H9 (cell line): Measurements from ENCODE around the gene POR. TPM values are rescaled to one million over a fixed set of nuclear protein-coding genes. Genes with fewer than 3 reads are reported as not detected.

Experiments
- DNase-seq: peaks from one replicate; pipeline ENCODE4 v3.0.0-alpha.2; 2017
- H2AFZ ChIP-seq: one replicate; pipeline ENCODE4 v1.6.1; 2013; ENCODE audit warnings: mild to moderate bottlenecking, low read length, control low read depth, moderate library complexity
- H2AK5ac ChIP-seq: 2 replicates; pipeline ENCODE4 v1.6.1; 2013; ENCODE audit warnings: low read length, control low read depth, mixed read lengths; ENCODE audit not compliant: insufficient read length
- H2BK120ac ChIP-seq: one replicate; pipeline ENCODE4 v1.6.1; 2013; ENCODE audit warnings: low read depth, mild to moderate bottlenecking, low read length, control low read depth, inconsistent platforms; ENCODE audit not compliant: poor library complexity, severe bottlenecking
- H2BK12ac ChIP-seq: 2 replicates; pipeline ENCODE4 v1.6.1; 2013; ENCODE audit warnings: low read length, control low read depth, mixed read lengths, low read depth; ENCODE audit not compliant: insufficient read length
- H2BK15ac ChIP-seq: 2 replicates; pipeline ENCODE4 v1.6.1; 2013; ENCODE audit warnings: low read depth, low read length, control low read depth
- H2BK20ac ChIP-seq: one replicate; pipeline ENCODE4 v1.6.1; 2013; ENCODE audit warnings: low read depth, mild to moderate bottlenecking, low read length, control low read depth, inconsistent platforms; ENCODE audit not compliant: poor library complexity, severe bottlenecking
- H2BK5ac ChIP-seq: 2 replicates; pipeline ENCODE4 v1.6.1; 2013; ENCODE audit warnings: low read length, control low read depth, mixed read lengths; ENCODE audit not compliant: insufficient read length
- H3K14ac ChIP-seq: 2 replicates; pipeline ENCODE4 v1.6.1; 2013; ENCODE audit warnings: low read length, control low read depth; ENCODE audit not compliant: insufficient read depth
- H3K18ac ChIP-seq: 2 replicates; pipeline ENCODE4 v1.6.1; 2013; ENCODE audit warnings: low read depth, mild to moderate bottlenecking, mixed read lengths, low read length, control low read depth; ENCODE audit not compliant: insufficient read length
- H3K23ac ChIP-seq: 2 replicates; pipeline ENCODE4 v1.6.1; 2013; ENCODE audit warnings: low read length, control low read depth, mixed read lengths, low read depth; ENCODE audit not compliant: insufficient read length
- H3K23me2 ChIP-seq: 2 replicates; pipeline ENCODE4 v1.6.1; 2013; ENCODE audit warnings: low read depth, mild to moderate bottlenecking, mixed read lengths, low read length, control low read depth; ENCODE audit not compliant: insufficient read length, poor library complexity, severe bottlenecking
- H3K27ac ChIP-seq: 2 replicates; pipeline ENCODE4 v1.5.1; 2013; ENCODE audit warnings: low read length, control low read depth, mixed read lengths, low read depth; ENCODE audit not compliant: insufficient read length
- H3K27me3 ChIP-seq: 2 replicates; pipeline ENCODE4 v1.6.1; 2013; ENCODE audit warnings: low read length, control low read depth, inconsistent platforms; ENCODE audit not compliant: insufficient read depth
- H3K4ac ChIP-seq: 2 replicates; pipeline ENCODE4 v1.6.1; 2013; ENCODE audit warnings: low read depth, mild to moderate bottlenecking, control low read depth, inconsistent platforms, low read length, moderate library complexity
- H3K4me1 ChIP-seq: 2 replicates; pipeline ENCODE4 v1.6.1; 2013; ENCODE audit warnings: low read length, control low read depth, inconsistent platforms; ENCODE audit not compliant: insufficient read depth
- H3K4me2 ChIP-seq: 2 replicates; pipeline ENCODE4 v1.6.1; 2013; ENCODE audit warnings: low read length, control low read depth, mixed read lengths; ENCODE audit not compliant: insufficient read length, insufficient read depth
- H3K56ac ChIP-seq: 2 replicates; pipeline ENCODE4 v1.6.1; 2013; ENCODE audit warnings: low read depth, mild to moderate bottlenecking, mixed read lengths, low read length, control low read depth; ENCODE audit not compliant: insufficient read length
- H3K79me1 ChIP-seq: 2 replicates; pipeline ENCODE4 v1.6.1; 2013; ENCODE audit warnings: low read depth, mild to moderate bottlenecking, moderate library complexity, low read length, control low read depth, inconsistent platforms; ENCODE audit not compliant: insufficient read depth, poor library complexity, severe bottlenecking
- H3K79me2 ChIP-seq: 2 replicates; pipeline ENCODE4 v1.6.1; 2013; ENCODE audit warnings: low read length, control low read depth, inconsistent platforms; ENCODE audit not compliant: insufficient read depth
- H3K9ac ChIP-seq: 2 replicates; pipeline ENCODE4 v1.6.1; 2013; ENCODE audit warnings: low read length, control low read depth, mixed read lengths; ENCODE audit not compliant: insufficient read length; ENCODE audit errors: extremely low read depth
- H3K9me3 ChIP-seq: one replicate; pipeline ENCODE4 v1.6.1; 2013; ENCODE audit warnings: low read depth, low read length, inconsistent platforms; ENCODE audit not compliant: control insufficient read depth
- H3T11ph ChIP-seq: one replicate; pipeline ENCODE4 v1.6.1; 2013; ENCODE audit warnings: mild to moderate bottlenecking, low read length, control low read depth, inconsistent platforms
- H4K20me1 ChIP-seq: one replicate; pipeline ENCODE4 v1.6.1; 2013; ENCODE audit not compliant: control insufficient read depth, insufficient read length, insufficient read depth
- H4K5ac ChIP-seq: 2 replicates; pipeline ENCODE4 v1.6.1; 2013; ENCODE audit warnings: low read depth, mild to moderate bottlenecking, mixed read lengths, low read length, control low read depth; ENCODE audit not compliant: insufficient read length
- H4K8ac ChIP-seq: replicated peaks from 2 replicates; pipeline ENCODE4 v1.6.1; 2013; ENCODE audit warnings: low read length, control low read depth, mixed read lengths, low read depth; ENCODE audit not compliant: insufficient read length
- H4K91ac ChIP-seq: 2 replicates; pipeline ENCODE4 v1.6.1; 2013; ENCODE audit warnings: low read depth, mild to moderate bottlenecking, moderate library complexity, mixed read lengths, low read length, control low read depth; ENCODE audit not compliant: insufficient read length
- H3K27ac Mint-ChIP-seq, 3 experiments: 2 replicates in 2 of 3; 3 replicates in 1 of 3; pipeline ENCODE4 v1.8.0; 2020 to 2021; ENCODE audit warnings: mixed read lengths in 3 of 3, mild to moderate bottlenecking in 1 of 3, moderate library complexity in 1 of 3
- H3K27me3 Mint-ChIP-seq: 2 replicates; pipeline ENCODE4 v1.8.0; 2021; ENCODE audit warnings: low read depth, mild to moderate bottlenecking, moderate library complexity, mixed read lengths
- H3K36me3 Mint-ChIP-seq, 3 experiments: 2 replicates in 2 of 3; 3 replicates in 1 of 3; pipeline ENCODE4 v1.8.0; 2020 to 2021; ENCODE audit warnings: low read depth in 3 of 3, mixed read lengths in 3 of 3; ENCODE audit not compliant: insufficient read depth in 1 of 3
- H3K4me1 Mint-ChIP-seq, 2 experiments: 2 replicates each; pipeline ENCODE4 v1.8.0; 2020; ENCODE audit warnings: mixed read lengths in 2 of 2
- H3K4me3 Mint-ChIP-seq, 2 experiments: 2 replicates in 1 of 2; 3 replicates in 1 of 2; pipeline ENCODE4 v1.8.0; 2020 to 2021; ENCODE audit warnings: mild to moderate bottlenecking in 2 of 2, mixed read lengths in 2 of 2, moderate library complexity in 1 of 2
- H3K9me3 Mint-ChIP-seq, 2 experiments: 2 replicates in 1 of 2; 3 replicates in 1 of 2; pipeline ENCODE4 v1.8.0; 2020; ENCODE audit warnings: mild to moderate bottlenecking in 2 of 2, mixed read lengths in 2 of 2, moderate library complexity in 1 of 2
- CTCF ChIP-seq: fragments of 200-600 bp; sonication (generic); conservative IDR thresholded peaks from 3 replicates; pipeline ENCODE4 v1.8.0; 2021; ENCODE audit warnings: antibody characterized with exemption, mild to moderate bottlenecking
- WGBS: extraction: QIAGEN DNeasy Blood & Tissue Kit; methylation state at CpG from one replicate; pipeline ENCODE4 v1.1.7; 2013; ENCODE audit warnings: missing lambda C conversion rate, low lambda C conversion rate, mixed read lengths; ENCODE audit not compliant: insufficient read length; ENCODE audit errors: extremely low coverage; 5-methylcytosine and 5-hydroxymethylcytosine counted together
- total RNA-seq: library from RNA; stranded (reverse); gene quantifications from 2 replicates; pipeline ENCODE4 v1.2.1, GENCODE V29; 2021

POR gene
- total RNA-seq, 1 experiment from 2014 or later, result 128 TPM

GRCh38 chr7:75992083-75992755 lies 77.3 kb downstream of the POR start:
- Histone ChIP-seq H3K9me3 (no peaks in the 10 kb centered on the region), H3K14ac (no peak overlapping the region), H3K23ac (no peak overlapping the region), H3K27ac (no peak overlapping the region), H2AK5ac (no peak overlapping the region), H3K79me1 (no peaks in the 10 kb centered on the region), H3K4me2 (no peak overlapping the region), H3K9ac (no peak overlapping the region), H2BK20ac (no peak overlapping the region), H2BK15ac (no peak overlapping the region), H4K91ac (no peak overlapping the region), H3T11ph (no peak overlapping the region), H3K27me3 (no peaks in the 10 kb centered on the region), H3K18ac (no peak overlapping the region), H3K4me1 (peaks cover 8% of the 10 kb centered on the region; the same call in 1 of the 2 replicates), H2BK12ac (no peak overlapping the region), H3K4ac (no peak overlapping the region), H4K8ac (no peak overlapping the region), H4K5ac (no peak overlapping the region), H2BK120ac (no peak overlapping the region), H3K79me2 (no peaks in the 10 kb centered on the region), H3K56ac (no peak overlapping the region), H3K23me2 (peaks cover 15% of the 10 kb centered on the region), H2AFZ (no peak overlapping the region), H2BK5ac (no peak overlapping the region), H4K20me1 (peaks cover 2% of the 10 kb centered on the region)
- no CpG with 5 or more reads among the region's 20 CpGs for WGBS
- Mint-ChIP-seq H3K36me3 (peaks cover 7 to 25% (median 15%) of the 10 kb centered on the region in 3 experiments), H3K4me1 (peaks cover 26 to 51% of the 10 kb centered on the region in 2 experiments), H3K4me3 (no peak overlapping the region), H3K9me3 (no peaks in the 10 kb centered on the region; a peak in 1 of 5 replicates), H3K27ac (peak overlapping the region in 1 of 3 experiments; percentile 35; a peak in 1 of 7 replicates), H3K27me3 (no peaks in the 10 kb centered on the region; the same call in 1 of the 2 replicates)
- no peak for TF ChIP-seq CTCF
- no peak for DNase-seq
